CD4-positive, alpha-beta T cell treated with Interleukin-17A for 1 hour (primary cell): ENCODE measurements around the gene GALNT2.

Experiments used
- DNase-seq: peaks from one replicate; pipeline ENCODE4 v3.0.0-alpha.2; 2020

Gene GALNT2

GRCh38 chr1:230117694-230118093, 50.7 kb downstream of the GALNT2 start:
- no peak for DNase-seq

- DNase-seq, result no peak
Measured at GRCh38 chr1:230119340-230119739, 52.3 kb downstream of the GALNT2 start.

- no peak for DNase-seq
Measured at GRCh38 chr1:230120289-230120920, 53.4 kb downstream of the GALNT2 start.

- no peak for DNase-seq
Measured at GRCh38 chr1:230120921-230121381, 53.9 kb downstream of the GALNT2 start.

- no peak for DNase-seq
Measured at GRCh38 chr1:230121950-230122349, 54.9 kb downstream of the GALNT2 start.

- DNase-seq, result no peak
Measured at GRCh38 chr1:230122366-230123279, 55.6 kb downstream of the GALNT2 start.

GRCh38 chr1:230123280-230124185, 56.5 kb downstream of the GALNT2 start:
- DNase-seq, result peak; percentile 13

- no peak for DNase-seq
Measured at GRCh38 chr1:230124186-230125128, 57.4 kb downstream of the GALNT2 start.

GRCh38 chr1:230125141-230125540, 58.1 kb downstream of the GALNT2 start:
- no peak for DNase-seq

- no peak for DNase-seq
Measured at GRCh38 chr1:230125640-230126528, 58.8 kb downstream of the GALNT2 start.

- no peak for DNase-seq
Measured at GRCh38 chr1:230126529-230127104, 59.6 kb downstream of the GALNT2 start.

GRCh38 chr1:230127105-230128054, 60.3 kb downstream of the GALNT2 start:
- DNase-seq, result peak; percentile 14

GRCh38 chr1:230128569-230129285, 61.7 kb downstream of the GALNT2 start:
- DNase-seq, result no peak

GRCh38 chr1:230129341-230129740, 62.3 kb downstream of the GALNT2 start:
- no peak for DNase-seq

- no peak for DNase-seq
Measured at GRCh38 chr1:230130172-230130944, 63.3 kb downstream of the GALNT2 start.

- DNase-seq, result no peak
Measured at GRCh38 chr1:230131457-230131856, 64.4 kb downstream of the GALNT2 start.

GRCh38 chr1:230132758-230133157, 65.7 kb downstream of the GALNT2 start:
- DNase-seq, result no peak

GRCh38 chr1:230135726-230136125, 68.7 kb downstream of the GALNT2 start:
- no peak for DNase-seq
